ENCODE results near the gene BCL3. TPM values are rescaled to one million over a fixed set of nuclear protein-coding genes. Genes with fewer than 3 reads are reported as not detected.
A peak's percentile ranks its signal among the peaks of the same experiment; 100 is the strongest.
"Not testable (repeated sequence)": the region's sequence is repeated elsewhere in the genome, so short reads cannot be mapped to it uniquely, and the experiment has no call there.

The BCL3 gene
- total RNA-seq, 1 experiment from 2014 or later: 7.3 TPM

- H3K4me3 ChIP-seq (ENCODE audit: insufficient read depth, low read depth, low read length): no peak overlapping the region
- no peak for DNase-seq
- H3K36me3 ChIP-seq (replicated peaks; ENCODE audit: control insufficient read depth, insufficient read depth, low read length): no peaks in the 10 kb centered on the region; the same call in 1 of the 2 replicates
- H3K27me3 ChIP-seq (ENCODE audit: control insufficient read depth, insufficient read depth, low read length): no peaks in the 10 kb centered on the region
Measured at GRCh38 chr19:44712864-44713515, 35.5 kb upstream of the BCL3 start.

- Histone ChIP-seq H3K4me3 (ENCODE audit: insufficient read depth, low read depth, low read length) (no peak overlapping the region), H3K27me3 (ENCODE audit: control insufficient read depth, insufficient read depth, low read length) (no peaks in the 10 kb centered on the region), H3K36me3 (replicated peaks; ENCODE audit: control insufficient read depth, insufficient read depth, low read length) (no peaks in the 10 kb centered on the region; the same call in 1 of the 2 replicates)
- no peak for DNase-seq
Measured at GRCh38 chr19:44714597-44715169, 33.8 kb upstream of the BCL3 start.

- Histone ChIP-seq H3K36me3 (replicated peaks; ENCODE audit: control insufficient read depth, insufficient read depth, low read length) (no peaks in the 10 kb centered on the region; the same call in 1 of the 2 replicates), H3K4me3 (ENCODE audit: insufficient read depth, low read depth, low read length) (no peak overlapping the region), H3K27me3 (ENCODE audit: control insufficient read depth, insufficient read depth, low read length) (no peaks in the 10 kb centered on the region)
- DNase-seq: no peak
Measured at GRCh38 chr19:44717603-44718002, 30.9 kb upstream of the BCL3 start.

GRCh38 chr19:44718441-44719261 is 29.9 kb upstream of the BCL3 start:
- H3K36me3 ChIP-seq (replicated peaks; ENCODE audit: control insufficient read depth, insufficient read depth, low read length): no peaks in the 10 kb centered on the region; the same call in 1 of the 2 replicates
- no peaks in the 10 kb centered on the region for H3K27me3 ChIP-seq (ENCODE audit: control insufficient read depth, insufficient read depth, low read length)
- DNase-seq: peak; percentile 83
- H3K4me3 ChIP-seq (ENCODE audit: insufficient read depth, low read depth, low read length): peak overlapping the region; percentile 26; the same call in 1 of the 2 replicates

GRCh38 chr19:44719262-44719701 is 29.2 kb upstream of the BCL3 start:
- H3K4me3 ChIP-seq (ENCODE audit: insufficient read depth, low read depth, low read length): no peak overlapping the region
- DNase-seq: no peak
- H3K36me3 ChIP-seq (replicated peaks; ENCODE audit: control insufficient read depth, insufficient read depth, low read length): no peaks in the 10 kb centered on the region; the same call in 1 of the 2 replicates
- no peaks in the 10 kb centered on the region for H3K27me3 ChIP-seq (ENCODE audit: control insufficient read depth, insufficient read depth, low read length)

- H3K36me3 ChIP-seq (replicated peaks; ENCODE audit: control insufficient read depth, insufficient read depth, low read length); H3K4me3 ChIP-seq (ENCODE audit: insufficient read depth, low read depth, low read length); H3K27me3 ChIP-seq (ENCODE audit: control insufficient read depth, insufficient read depth, low read length); DNase-seq: not testable (repeated sequence)
Measured at GRCh38 chr19:44720396-44720795, 28.1 kb upstream of the BCL3 start.

GRCh38 chr19:44720945-44721344 is 27.6 kb upstream of the BCL3 start:
- Histone ChIP-seq H3K27me3 (ENCODE audit: control insufficient read depth, insufficient read depth, low read length) (peaks cover 2% of the 10 kb centered on the region; the same call in 1 of the 2 replicates), H3K36me3 (replicated peaks; ENCODE audit: control insufficient read depth, insufficient read depth, low read length) (no peaks in the 10 kb centered on the region), H3K4me3 (ENCODE audit: insufficient read depth, low read depth, low read length) (no peak overlapping the region)
- no peak for DNase-seq

- H3K4me3 ChIP-seq (ENCODE audit: insufficient read depth, low read depth, low read length); DNase-seq; H3K36me3 ChIP-seq (replicated peaks; ENCODE audit: control insufficient read depth, insufficient read depth, low read length); H3K27me3 ChIP-seq (ENCODE audit: control insufficient read depth, insufficient read depth, low read length): not testable (repeated sequence)
Measured at GRCh38 chr19:44721369-44721768, 27.1 kb upstream of the BCL3 start.

- H3K36me3 ChIP-seq (replicated peaks; ENCODE audit: control insufficient read depth, insufficient read depth, low read length): no peaks in the 10 kb centered on the region
- no peak overlapping the region for H3K4me3 ChIP-seq (ENCODE audit: insufficient read depth, low read depth, low read length)
- DNase-seq: no peak
- H3K27me3 ChIP-seq (ENCODE audit: control insufficient read depth, insufficient read depth, low read length): peaks cover 2% of the 10 kb centered on the region; the same call in 1 of the 2 replicates
Measured at GRCh38 chr19:44722131-44723121, 26.1 kb upstream of the BCL3 start.

- DNase-seq: no peak
- H3K36me3 ChIP-seq (replicated peaks; ENCODE audit: control insufficient read depth, insufficient read depth, low read length): no peaks in the 10 kb centered on the region
- H3K4me3 ChIP-seq (ENCODE audit: insufficient read depth, low read depth, low read length): no peak overlapping the region
- peaks cover 2% of the 10 kb centered on the region; the same call in 1 of the 2 replicates for H3K27me3 ChIP-seq (ENCODE audit: control insufficient read depth, insufficient read depth, low read length)
Measured at GRCh38 chr19:44723299-44723951, 25.1 kb upstream of the BCL3 start.

GRCh38 chr19:44723952-44724319 is 24.6 kb upstream of the BCL3 start:
- Histone ChIP-seq H3K36me3 (replicated peaks; ENCODE audit: control insufficient read depth, insufficient read depth, low read length) (no peaks in the 10 kb centered on the region), H3K27me3 (ENCODE audit: control insufficient read depth, insufficient read depth, low read length) (peaks cover 2% of the 10 kb centered on the region; the same call in 1 of the 2 replicates), H3K4me3 (ENCODE audit: insufficient read depth, low read depth, low read length) (no peak overlapping the region)
- DNase-seq: peak; percentile 92

GRCh38 chr19:44725251-44725650 is 23.3 kb upstream of the BCL3 start:
- peak; percentile 79 for DNase-seq
- H3K27me3 ChIP-seq (ENCODE audit: control insufficient read depth, insufficient read depth, low read length): peaks cover 2% of the 10 kb centered on the region; the same call in 1 of the 2 replicates
- no peak overlapping the region for H3K4me3 ChIP-seq (ENCODE audit: insufficient read depth, low read depth, low read length)
- H3K36me3 ChIP-seq (replicated peaks; ENCODE audit: control insufficient read depth, insufficient read depth, low read length): no peaks in the 10 kb centered on the region

- H3K4me3 ChIP-seq (ENCODE audit: insufficient read depth, low read depth, low read length): no peak overlapping the region
- no peaks in the 10 kb centered on the region for H3K36me3 ChIP-seq (replicated peaks; ENCODE audit: control insufficient read depth, insufficient read depth, low read length)
- peaks cover 2% of the 10 kb centered on the region; the same call in 1 of the 2 replicates for H3K27me3 ChIP-seq (ENCODE audit: control insufficient read depth, insufficient read depth, low read length)
- DNase-seq: no peak
Measured at GRCh38 chr19:44725684-44726083, 22.8 kb upstream of the BCL3 start.

Measured in H7 (cell line).